Trophoblast cell (in vitro differentiated cells and primary cell): ENCODE data around the gene APPL2.

Source experiments
- DNase-seq, 2 donors: peaks; one replicate each; pipeline ENCODE4 v3.0.0-alpha.2; 2016
- H2AFZ ChIP-seq: 2 replicates; pipeline ENCODE4 v1.6.1; 2013; ENCODE audit warnings: low read length, moderate library complexity, mild to moderate bottlenecking; ENCODE audit not compliant: insufficient read depth, poor library complexity
- H2AK5ac ChIP-seq: 2 replicates; pipeline ENCODE4 v1.6.1; 2013; ENCODE audit warnings: mild to moderate bottlenecking, low read length
- H2BK120ac ChIP-seq: 2 replicates; pipeline ENCODE4 v1.6.1; 2013; ENCODE audit warnings: low read length, mild to moderate bottlenecking, moderate library complexity; ENCODE audit not compliant: insufficient read depth, poor library complexity
- H2BK12ac ChIP-seq: 2 replicates; pipeline ENCODE4 v1.6.1; 2013; ENCODE audit warnings: mild to moderate bottlenecking, low read length, moderate library complexity
- H2BK5ac ChIP-seq: 2 replicates; pipeline ENCODE4 v1.6.1; 2013; ENCODE audit warnings: low read length, low read depth, moderate library complexity, mild to moderate bottlenecking; ENCODE audit not compliant: poor library complexity
- H3K14ac ChIP-seq: 2 replicates; pipeline ENCODE4 v1.6.1; 2013; ENCODE audit warnings: mild to moderate bottlenecking, low read length
- H3K18ac ChIP-seq: 2 replicates; pipeline ENCODE4 v1.6.1; 2013; ENCODE audit warnings: mild to moderate bottlenecking, low read length
- H3K23ac ChIP-seq: 2 replicates; pipeline ENCODE4 v1.6.1; 2013; ENCODE audit warnings: low read length
- H3K27ac ChIP-seq: 2 replicates; pipeline ENCODE4 v1.5.1; 2013; ENCODE audit warnings: low read depth, mild to moderate bottlenecking, inconsistent platforms, low read length, moderate library complexity
- H3K27me3 ChIP-seq: 2 replicates; pipeline ENCODE4 v1.6.1; 2013; ENCODE audit warnings: inconsistent platforms, mild to moderate bottlenecking, low read length, moderate library complexity; ENCODE audit not compliant: insufficient read depth
- H3K36me3 ChIP-seq, 2 experiments: 1 replicate in 1 of 2; 2 replicates in 1 of 2; pipeline ENCODE4 v1.6.1; 2013; ENCODE audit warnings: low read length in 2 of 2, mild to moderate bottlenecking in 2 of 2, moderate library complexity in 1 of 2; ENCODE audit not compliant: insufficient read depth in 2 of 2, control insufficient read depth in 1 of 2
- H3K4ac ChIP-seq: 2 replicates; pipeline ENCODE4 v1.6.1; 2013; ENCODE audit warnings: low read depth, mild to moderate bottlenecking, low read length, moderate library complexity
- H3K4me1 ChIP-seq, 2 experiments: 1 replicate in 1 of 2; 2 replicates in 1 of 2; pipeline ENCODE4 v1.6.1; 2013; ENCODE audit warnings: low read length in 2 of 2, mild to moderate bottlenecking in 2 of 2, moderate library complexity in 1 of 2; ENCODE audit not compliant: insufficient read depth in 2 of 2, control insufficient read depth in 1 of 2
- H3K4me2 ChIP-seq: 2 replicates; pipeline ENCODE4 v1.6.1; 2013; ENCODE audit warnings: inconsistent platforms, mild to moderate bottlenecking, low read length, moderate library complexity
- H3K4me3 ChIP-seq: 2 replicates; pipeline ENCODE4 v1.5.1; 2013; ENCODE audit warnings: mild to moderate bottlenecking, low read depth, low read length, inconsistent platforms
- H3K79me1 ChIP-seq: one replicate; pipeline ENCODE4 v1.6.1; 2013; ENCODE audit warnings: low read length
- H3K79me2 ChIP-seq: 2 replicates; pipeline ENCODE4 v1.6.1; 2013; ENCODE audit warnings: low read length, mild to moderate bottlenecking; ENCODE audit not compliant: control insufficient read depth, insufficient read depth, poor library complexity
- H3K9ac ChIP-seq: 2 replicates; pipeline ENCODE4 v1.6.1; 2013; ENCODE audit warnings: mild to moderate bottlenecking, low read length
- H3K9me3 ChIP-seq: 2 replicates; pipeline ENCODE4 v1.6.1; 2013; ENCODE audit warnings: low read depth, mild to moderate bottlenecking, control low read depth, inconsistent platforms, low read length; ENCODE audit not compliant: insufficient read depth
- H4K12ac ChIP-seq: 2 replicates; pipeline ENCODE4 v1.6.1; 2013; ENCODE audit warnings: low read depth, mild to moderate bottlenecking, low read length, moderate library complexity
- H4K8ac ChIP-seq: 2 replicates; pipeline ENCODE4 v1.6.1; 2013; ENCODE audit warnings: low read depth, mild to moderate bottlenecking, low read length, moderate library complexity
- H4K91ac ChIP-seq: one replicate; pipeline ENCODE4 v1.6.1; 2013; ENCODE audit warnings: low read depth, mild to moderate bottlenecking, low read length, moderate library complexity
- WGBS: extraction: QIAGEN DNeasy Blood & Tissue Kit; methylation state at CpG from one replicate; pipeline ENCODE4 v1.1.7; 2013; ENCODE audit warnings: missing lambda C conversion rate; ENCODE audit not compliant: insufficient read length, insufficient coverage; ENCODE audit errors: extremely low coverage; 5-methylcytosine and 5-hydroxymethylcytosine counted together

Gene APPL2

GRCh38 chr12:105170139-105170538 lies 65.8 kb downstream of the APPL2 start:
- Histone ChIP-seq H3K14ac (no peak overlapping the region), H2AFZ (no peak overlapping the region), H4K8ac (no peak overlapping the region), H3K4me3 (no peak overlapping the region), H2AK5ac (no peak overlapping the region), H3K79me1 (no peaks in the 10 kb centered on the region), H2BK5ac (no peak overlapping the region), H3K27me3 (no peaks in the 10 kb centered on the region), H3K36me3 (peaks cover 4 to 6% of the 10 kb centered on the region in 2 experiments), H3K4me2 (no peak overlapping the region), H3K79me2 (no peaks in the 10 kb centered on the region), H3K23ac (no peak overlapping the region), H3K9me3 (no peaks in the 10 kb centered on the region), H3K4me1 (no peaks in the 10 kb centered on the region), H3K4ac (no peak overlapping the region), H2BK120ac (no peak overlapping the region), H4K91ac (no peak overlapping the region), H3K27ac (no peak overlapping the region), H4K12ac (no peak overlapping the region), H3K18ac (no peak overlapping the region), H3K9ac (no peak overlapping the region), H2BK12ac (no peak overlapping the region)
- WGBS = no CpG with 5 or more reads among the region's 3 CpGs
- no peak for DNase-seq

- no peak overlapping the region for H3K18ac ChIP-seq
- no peaks in the 10 kb centered on the region for H3K27me3 ChIP-seq
- no peak overlapping the region for H3K4me2 ChIP-seq
- no peak overlapping the region for H2AK5ac ChIP-seq
- H2BK12ac ChIP-seq = no peak overlapping the region
- no peak overlapping the region for H4K8ac ChIP-seq
- H3K36me3 ChIP-seq = peaks cover 6 to 11% of the 10 kb centered on the region in 2 experiments
- no peak overlapping the region for H3K14ac ChIP-seq
- no peak overlapping the region for H3K4me3 ChIP-seq
- H2BK120ac ChIP-seq = no peak overlapping the region
- no peaks in the 10 kb centered on the region for H3K79me2 ChIP-seq
- no peak overlapping the region for H3K9ac ChIP-seq
- DNase-seq = no peak
- no peak overlapping the region for H4K91ac ChIP-seq
- no peaks in the 10 kb centered on the region for H3K9me3 ChIP-seq
- H3K79me1 ChIP-seq = no peaks in the 10 kb centered on the region
- no peak overlapping the region for H4K12ac ChIP-seq
- H2BK5ac ChIP-seq = no peak overlapping the region
- H3K4ac ChIP-seq = no peak overlapping the region
- no peak overlapping the region for H3K23ac ChIP-seq
- no peaks in the 10 kb centered on the region for H3K4me1 ChIP-seq
- H2AFZ ChIP-seq = no peak overlapping the region
- no peak overlapping the region for H3K27ac ChIP-seq
These were observed 68.0 kb downstream of the APPL2 start for GRCh38 chr12:105168006-105168405.

GRCh38 chr12:105167346-105167745 lies 68.6 kb downstream of the APPL2 start:
- Histone ChIP-seq H3K4ac (no peak overlapping the region), H2AFZ (no peak overlapping the region), H3K4me1 (no peaks in the 10 kb centered on the region), H3K27ac (no peak overlapping the region), H3K9me3 (no peaks in the 10 kb centered on the region), H3K14ac (no peak overlapping the region), H3K9ac (no peak overlapping the region), H2BK12ac (no peak overlapping the region), H2AK5ac (no peak overlapping the region), H2BK5ac (no peak overlapping the region), H3K23ac (no peak overlapping the region), H3K4me3 (no peak overlapping the region), H4K91ac (no peak overlapping the region), H3K36me3 (peaks cover 8 to 11% of the 10 kb centered on the region in 2 experiments), H3K79me2 (no peaks in the 10 kb centered on the region), H3K79me1 (no peaks in the 10 kb centered on the region), H3K4me2 (no peak overlapping the region), H2BK120ac (no peak overlapping the region), H3K27me3 (no peaks in the 10 kb centered on the region), H4K12ac (no peak overlapping the region), H4K8ac (no peak overlapping the region), H3K18ac (no peak overlapping the region)
- no peak for DNase-seq

- no peaks in the 10 kb centered on the region for H3K4me1 ChIP-seq
- H3K27ac ChIP-seq = no peak overlapping the region
- H3K27me3 ChIP-seq = no peaks in the 10 kb centered on the region
- no CpG with 5 or more reads among the region's 1 CpG for WGBS
- no peak overlapping the region for H3K9ac ChIP-seq
- H2AFZ ChIP-seq = no peak overlapping the region
- H3K23ac ChIP-seq = no peak overlapping the region
- no peak overlapping the region for H2BK120ac ChIP-seq
- H3K18ac ChIP-seq = no peak overlapping the region
- no peak overlapping the region for H3K14ac ChIP-seq
- H4K91ac ChIP-seq = no peak overlapping the region
- H2AK5ac ChIP-seq = no peak overlapping the region
- no peaks in the 10 kb centered on the region for H3K9me3 ChIP-seq
- H3K79me1 ChIP-seq = no peaks in the 10 kb centered on the region
- H4K8ac ChIP-seq = no peak overlapping the region
- no peaks in the 10 kb centered on the region for H3K79me2 ChIP-seq
- no peak overlapping the region for H3K4ac ChIP-seq
- H3K4me2 ChIP-seq = no peak overlapping the region
- peak in 1 of 2 donors; percentile 44 for DNase-seq
- no peak overlapping the region for H2BK5ac ChIP-seq
- H3K36me3 ChIP-seq = peaks cover 8 to 11% of the 10 kb centered on the region in 2 experiments
- H4K12ac ChIP-seq = no peak overlapping the region
- no peak overlapping the region for H2BK12ac ChIP-seq
- H3K4me3 ChIP-seq = no peak overlapping the region
These were observed 69.2 kb downstream of the APPL2 start for GRCh38 chr12:105166736-105167135.
